Neural cell (in vitro differentiated cells): Measurements from ENCODE around the gene AFF1.

ENCODE experiments used
- CTCF ChIP-seq: fragments of 450-650 bp; IDR thresholded peaks from 2 replicates; pipeline ENCODE4 v1.5.1; 2014; ENCODE audit warnings: antibody characterized with exemption, mild to moderate bottlenecking, moderate library complexity; ENCODE audit not compliant: poor library complexity, severe bottlenecking
- MXI1 ChIP-seq: fragments of 450-650 bp; conservative IDR thresholded peaks from 2 replicates; pipeline ENCODE4 v1.6.1; 2014; ENCODE audit warnings: antibody characterized with exemption, mild to moderate bottlenecking; ENCODE audit not compliant: poor library complexity, severe bottlenecking
- POLR2AphosphoS5 ChIP-seq: IDR thresholded peaks from 2 replicates; pipeline ENCODE4 v1.6.1; 2012
- RAD21 ChIP-seq: fragments of 450-650 bp; conservative IDR thresholded peaks from 2 replicates; pipeline ENCODE4 v1.6.1; 2014; ENCODE audit warnings: antibody characterized with exemption, mild to moderate bottlenecking, moderate library complexity
- REST ChIP-seq: IDR thresholded peaks from 2 replicates; pipeline ENCODE4 v1.6.1; 2012; ENCODE audit warnings: borderline replicate concordance
- SMC3 ChIP-seq: fragments of 450-650 bp; conservative IDR thresholded peaks from 2 replicates; pipeline ENCODE4 v1.6.1; 2014; ENCODE audit warnings: antibody characterized with exemption, mild to moderate bottlenecking, moderate library complexity; ENCODE audit not compliant: poor library complexity
- TAF1 ChIP-seq: IDR thresholded peaks from 2 replicates; pipeline ENCODE4 v1.6.1; 2012; ENCODE audit warnings: low read depth

- TF ChIP-seq CTCF (no peak), SMC3 (no peak), POLR2AphosphoS5 (no peak), TAF1 (no peak), REST (no peak), RAD21 (no peak), MXI1 (no peak)
These were observed 33.7 kb downstream of the AFF1 start for GRCh38 chr4:86968547-86968946.
